ENCODE results near the gene PPP2R2B. TPM values are rescaled to one million over a fixed set of nuclear protein-coding genes. Genes with fewer than 3 reads are reported as not detected.

Gene PPP2R2B
- polyA plus RNA-seq, 3 donors, result 0.08 TPM; not detected in 2

- H3K36me3 Mint-ChIP-seq, result no peaks in the 10 kb centered on the region
- Histone ChIP-seq H2AFZ (ENCODE audit: insufficient read depth, low read depth, low read length, poor library complexity, severe bottlenecking) (no peak overlapping the region), H3K79me2 (ENCODE audit: insufficient read depth, low read length) (no peaks in the 10 kb centered on the region), H4K20me1 (ENCODE audit: insufficient read depth, low read length) (no peaks in the 10 kb centered on the region), H3K4me3 (replicated peaks in 1 of 3; ENCODE audit: low read depth in 2 of 3, low read length in 3 of 3) (no peak overlapping the region), H3K9ac (ENCODE audit: insufficient read depth, low read length, poor library complexity, severe bottlenecking) (no peak overlapping the region), H3K4me2 (replicated peaks; ENCODE audit: extremely low read depth, low read length, poor library complexity, severe bottlenecking) (no peak overlapping the region), H3K27me3 (ENCODE audit: control insufficient read depth in 2 of 2, insufficient read depth in 2 of 2, low read length in 2 of 2) (no peaks in the 10 kb centered on the region), H3K36me3 (replicated peaks in 1 of 2; ENCODE audit: control insufficient read depth in 1 of 2, insufficient read depth in 2 of 2, low read length in 2 of 2) (no peaks in the 10 kb centered on the region), H3K9me3 (replicated peaks in 1 of 2; ENCODE audit: control insufficient read depth in 1 of 2, insufficient read depth in 1 of 2, low read length in 2 of 2) (no peaks in the 10 kb centered on the region), H3K4me1 (ENCODE audit: control insufficient read depth in 1 of 2, insufficient read depth in 2 of 2, low read length in 2 of 2) (no peaks in the 10 kb centered on the region), H3K27ac (ENCODE audit: low read depth in 1 of 2, low read length in 2 of 2) (no peak overlapping the region)
- no peak for DNase-seq
- intact Hi-C loops (cut with micrococcal nuclease), result no loop called here
- H3K9me3 Mint-ChIP-seq, result no peaks in the 10 kb centered on the region
- TF ChIP-seq, protein P1, sequence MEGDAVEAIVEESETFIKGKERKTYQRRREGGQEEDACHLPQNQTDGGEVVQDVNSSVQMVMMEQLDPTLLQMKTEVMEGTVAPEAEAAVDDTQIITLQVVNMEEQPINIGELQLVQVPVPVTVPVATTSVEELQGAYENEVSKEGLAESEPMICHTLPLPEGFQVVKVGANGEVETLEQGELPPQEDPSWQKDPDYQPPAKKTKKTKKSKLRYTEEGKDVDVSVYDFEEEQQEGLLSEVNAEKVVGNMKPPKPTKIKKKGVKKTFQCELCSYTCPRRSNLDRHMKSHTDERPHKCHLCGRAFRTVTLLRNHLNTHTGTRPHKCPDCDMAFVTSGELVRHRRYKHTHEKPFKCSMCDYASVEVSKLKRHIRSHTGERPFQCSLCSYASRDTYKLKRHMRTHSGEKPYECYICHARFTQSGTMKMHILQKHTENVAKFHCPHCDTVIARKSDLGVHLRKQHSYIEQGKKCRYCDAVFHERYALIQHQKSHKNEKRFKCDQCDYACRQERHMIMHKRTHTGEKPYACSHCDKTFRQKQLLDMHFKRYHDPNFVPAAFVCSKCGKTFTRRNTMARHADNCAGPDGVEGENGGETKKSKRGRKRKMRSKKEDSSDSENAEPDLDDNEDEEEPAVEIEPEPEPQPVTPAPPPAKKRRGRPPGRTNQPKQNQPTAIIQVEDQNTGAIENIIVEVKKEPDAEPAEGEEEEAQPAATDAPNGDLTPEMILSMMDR (IDR thresholded peaks at IDR 0.05), result no peak
- H3K27me3 Mint-ChIP-seq (ENCODE audit: low read depth in 3 of 3), result peaks cover 1 to 2% (median 1%) of the 10 kb centered on the region in 3 donors
- H3K4me1 Mint-ChIP-seq, result no peaks in the 10 kb centered on the region
- WGBS (ENCODE audit: insufficient coverage), result 74% methylated on average over 3 of the region's 7 CpGs
- H3K4me3 Mint-ChIP-seq, result no peak overlapping the region
- H3K27ac Mint-ChIP-seq, result no peak overlapping the region
Measured at GRCh38 chr5:146653560-146653959, 225.0 kb downstream of the PPP2R2B start.

GRCh38 chr5:146652547-146652946 is 226.0 kb downstream of the PPP2R2B start:
- Mint-ChIP-seq H3K27me3 (ENCODE audit: low read depth in 3 of 3) (peaks cover 1 to 2% (median 1%) of the 10 kb centered on the region in 3 donors), H3K4me3 (no peak overlapping the region), H3K9me3 (no peaks in the 10 kb centered on the region), H3K4me1 (no peaks in the 10 kb centered on the region), H3K27ac (no peak overlapping the region), H3K36me3 (no peaks in the 10 kb centered on the region)
- H3K9ac ChIP-seq (ENCODE audit: insufficient read depth, low read length, poor library complexity, severe bottlenecking), result no peak overlapping the region
- H3K4me2 ChIP-seq (replicated peaks; ENCODE audit: extremely low read depth, low read length, poor library complexity, severe bottlenecking), result no peak overlapping the region
- H3K4me3 ChIP-seq (replicated peaks in 1 of 3; ENCODE audit: low read depth in 2 of 3, low read length in 3 of 3), result no peak overlapping the region
- no peaks in the 10 kb centered on the region for H3K27me3 ChIP-seq (ENCODE audit: control insufficient read depth in 2 of 2, insufficient read depth in 2 of 2, low read length in 2 of 2)
- no peaks in the 10 kb centered on the region for H3K9me3 ChIP-seq (replicated peaks in 1 of 2; ENCODE audit: control insufficient read depth in 1 of 2, insufficient read depth in 1 of 2, low read length in 2 of 2)
- H4K20me1 ChIP-seq (ENCODE audit: insufficient read depth, low read length), result no peaks in the 10 kb centered on the region
- no peaks in the 10 kb centered on the region for H3K4me1 ChIP-seq (ENCODE audit: control insufficient read depth in 1 of 2, insufficient read depth in 2 of 2, low read length in 2 of 2)
- TF ChIP-seq, protein P1 (IDR thresholded peaks at IDR 0.05), result no peak
- no peak overlapping the region for H3K27ac ChIP-seq (ENCODE audit: low read depth in 1 of 2, low read length in 2 of 2)
- H3K36me3 ChIP-seq (replicated peaks in 1 of 2; ENCODE audit: control insufficient read depth in 1 of 2, insufficient read depth in 2 of 2, low read length in 2 of 2), result no peaks in the 10 kb centered on the region
- 85% methylated on average over 1 of the region's 1 CpG for WGBS (ENCODE audit: insufficient coverage)
- no peaks in the 10 kb centered on the region for H3K79me2 ChIP-seq (ENCODE audit: insufficient read depth, low read length)
- no peak overlapping the region for H2AFZ ChIP-seq (ENCODE audit: insufficient read depth, low read depth, low read length, poor library complexity, severe bottlenecking)
- intact Hi-C loops (cut with micrococcal nuclease), result no loop called here
- DNase-seq, result no peak
